ENCODE data around the gene AGBL1.

DNA sequence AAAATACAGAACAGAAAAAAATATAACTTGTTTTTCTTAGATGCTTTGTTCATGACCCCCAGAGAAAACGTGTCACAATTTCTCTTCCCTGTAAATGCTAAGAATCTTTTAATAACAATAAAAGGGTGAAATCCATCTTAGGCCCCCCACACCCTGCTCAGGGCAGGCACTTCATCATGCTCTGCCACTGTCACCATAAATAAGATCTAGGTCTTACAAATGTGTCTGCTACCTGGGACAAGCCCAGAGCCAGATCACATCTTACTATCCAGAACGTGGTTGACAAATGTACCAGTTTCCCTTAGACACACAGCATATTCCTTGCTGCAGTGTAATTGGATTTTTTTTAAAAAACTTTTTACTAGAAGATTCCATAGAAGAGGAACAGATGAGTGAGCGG is 795.4 kb downstream of the AGBL1 start:
- TF ChIP-seq, protein P1, sequence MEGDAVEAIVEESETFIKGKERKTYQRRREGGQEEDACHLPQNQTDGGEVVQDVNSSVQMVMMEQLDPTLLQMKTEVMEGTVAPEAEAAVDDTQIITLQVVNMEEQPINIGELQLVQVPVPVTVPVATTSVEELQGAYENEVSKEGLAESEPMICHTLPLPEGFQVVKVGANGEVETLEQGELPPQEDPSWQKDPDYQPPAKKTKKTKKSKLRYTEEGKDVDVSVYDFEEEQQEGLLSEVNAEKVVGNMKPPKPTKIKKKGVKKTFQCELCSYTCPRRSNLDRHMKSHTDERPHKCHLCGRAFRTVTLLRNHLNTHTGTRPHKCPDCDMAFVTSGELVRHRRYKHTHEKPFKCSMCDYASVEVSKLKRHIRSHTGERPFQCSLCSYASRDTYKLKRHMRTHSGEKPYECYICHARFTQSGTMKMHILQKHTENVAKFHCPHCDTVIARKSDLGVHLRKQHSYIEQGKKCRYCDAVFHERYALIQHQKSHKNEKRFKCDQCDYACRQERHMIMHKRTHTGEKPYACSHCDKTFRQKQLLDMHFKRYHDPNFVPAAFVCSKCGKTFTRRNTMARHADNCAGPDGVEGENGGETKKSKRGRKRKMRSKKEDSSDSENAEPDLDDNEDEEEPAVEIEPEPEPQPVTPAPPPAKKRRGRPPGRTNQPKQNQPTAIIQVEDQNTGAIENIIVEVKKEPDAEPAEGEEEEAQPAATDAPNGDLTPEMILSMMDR (IDR thresholded peaks at IDR 0.05), result no peak
- no peak for TF ChIP-seq POLR2A (IDR thresholded peaks at IDR 0.05)
